ENCODE results near the gene JARID2.

DNA sequence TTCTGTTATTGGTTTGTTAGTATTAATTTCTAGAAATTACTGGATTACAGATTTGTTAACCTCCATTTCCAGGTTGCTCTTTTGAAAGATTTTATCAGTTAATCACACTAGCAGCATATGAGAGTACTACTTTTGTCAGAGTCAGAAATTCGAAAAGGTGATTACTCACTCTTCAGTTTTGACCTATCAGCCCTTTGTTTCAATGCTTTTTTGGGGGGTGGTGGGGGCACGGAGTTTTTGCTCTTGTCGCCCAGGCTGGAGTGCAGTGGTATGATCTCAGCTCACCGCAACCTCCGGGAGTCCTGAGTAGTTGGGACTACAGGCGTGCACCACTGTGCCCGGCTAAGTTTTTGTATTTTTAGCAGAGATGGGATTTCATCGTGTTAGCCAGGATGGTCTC, 149.2 kb downstream of the JARID2 start:
- TF ChIP-seq CTCF (IDR thresholded peaks at IDR 0.05 in 2 of 3, conservative IDR thresholded peaks at IDR 0.05 in 1 of 3; ENCODE audit: borderline replicate concordance in 1 of 3, insufficient read depth in 1 of 3, low read depth in 2 of 3, low read length in 2 of 3) (no peak), EZH2phosphoT487 (IDR thresholded peaks at IDR 0.05; ENCODE audit: borderline replicate concordance) (no peak), POLR2A (IDR thresholded peaks at IDR 0.05; ENCODE audit: borderline replicate concordance, extremely low read depth, insufficient read depth, insufficient read length) (no peak), ZNF274 (IDR thresholded peaks at IDR 0.05; ENCODE audit: low read depth, low read length) (no peak), TCF7L2 (IDR thresholded peaks at IDR 0.05; ENCODE audit: borderline replicate concordance, extremely low read depth, insufficient read depth, insufficient read length) (no peak), CBX3 (IDR thresholded peaks at IDR 0.05; ENCODE audit: low read depth) (no peak), POLR2AphosphoS5 (IDR thresholded peaks at IDR 0.05; ENCODE audit: low read depth, low read length) (no peak), SIN3A (IDR thresholded peaks at IDR 0.05; ENCODE audit: low read depth) (no peak), REST (IDR thresholded peaks at IDR 0.05; ENCODE audit: low read depth) (no peak), YY1 (IDR thresholded peaks at IDR 0.05; ENCODE audit: extremely low read depth, insufficient replicate concordance, low read depth, low read length) (no peak), EZH2 (IDR thresholded peaks at IDR 0.05) (no peak), EGR1 (IDR thresholded peaks at IDR 0.05; ENCODE audit: low read depth) (no peak), RAD21 (IDR thresholded peaks at IDR 0.05; ENCODE audit: low read depth) (no peak)
- TF ChIP-seq, protein P1, sequence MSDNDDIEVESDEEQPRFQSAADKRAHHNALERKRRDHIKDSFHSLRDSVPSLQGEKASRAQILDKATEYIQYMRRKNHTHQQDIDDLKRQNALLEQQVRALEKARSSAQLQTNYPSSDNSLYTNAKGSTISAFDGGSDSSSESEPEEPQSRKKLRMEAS (IDR thresholded peaks at IDR 0.05): no peak
